Measurements from ENCODE around the gene PANK4.

- TF ChIP-seq RAD21 (IDR thresholded peaks at IDR 0.05; ENCODE audit: low read depth) = no peak
- no peak for TF ChIP-seq REST (IDR thresholded peaks at IDR 0.05; ENCODE audit: low read depth)
- no peak for TF ChIP-seq TEAD4 (IDR thresholded peaks at IDR 0.05)
- TF ChIP-seq EP300 (IDR thresholded peaks at IDR 0.05; ENCODE audit: borderline replicate concordance) = no peak
- TF ChIP-seq USF1 (IDR thresholded peaks at IDR 0.05) = no peak
- TF ChIP-seq EGR1 (IDR thresholded peaks at IDR 0.05) = no peak
- TF ChIP-seq MAX (IDR thresholded peaks at IDR 0.05) = no peak
- no peak for TF ChIP-seq CEBPB (IDR thresholded peaks at IDR 0.05)
- no peak for TF ChIP-seq TAF1 (IDR thresholded peaks at IDR 0.05; ENCODE audit: low read depth)
- TF ChIP-seq YY1 (IDR thresholded peaks at IDR 0.05; ENCODE audit: low read depth) = no peak
- TF ChIP-seq ZBTB7A (IDR thresholded peaks at IDR 0.05; ENCODE audit: low read depth) = no peak
Observed at GRCh38 chr1:2517966-2518365, 8.4 kb downstream of the PANK4 start.
